NCI-H2107 treated with DMSO at 0.1 percent for 48 hours (cell line): ENCODE measurements around the gene SUPT4H1.
"Not testable (repeated sequence)": the region's sequence is repeated elsewhere in the genome, so short reads cannot be mapped to it uniquely, and the experiment has no call there.

ENCODE experiments used
- DNase-seq: peaks from one replicate; lab custom pipeline; 2025; ENCODE audit not compliant: unreplicated experiment; lab: John Stamatoyannopoulos, UW

The SUPT4H1 gene

GRCh38 chr17:58341861-58342475 lies 10.0 kb downstream of the SUPT4H1 start:
- no peak for DNase-seq

- not testable (repeated sequence) for DNase-seq
Measured at GRCh38 chr17:58341136-58341860, 10.7 kb downstream of the SUPT4H1 start.

- no peak for DNase-seq
Measured at GRCh38 chr17:58340405-58340876, 11.6 kb downstream of the SUPT4H1 start.

GRCh38 chr17:58339755-58340404 lies 12.1 kb downstream of the SUPT4H1 start:
- no peak for DNase-seq

- DNase-seq = no peak
Measured at GRCh38 chr17:58338841-58339754, 12.9 kb downstream of the SUPT4H1 start.

- no peak for DNase-seq
Measured at GRCh38 chr17:58338454-58338840, 13.6 kb downstream of the SUPT4H1 start.

GRCh38 chr17:58337600-58338453 lies 14.2 kb downstream of the SUPT4H1 start:
- no peak for DNase-seq

- no peak for DNase-seq
Measured at GRCh38 chr17:58337210-58337599, 14.8 kb downstream of the SUPT4H1 start.

GRCh38 chr17:58336456-58337209 lies 15.4 kb downstream of the SUPT4H1 start:
- peak; percentile 23 for DNase-seq

GRCh38 chr17:58335779-58336455 lies 16.1 kb downstream of the SUPT4H1 start:
- DNase-seq = peak; percentile 23

- no peak for DNase-seq
Measured at GRCh38 chr17:58335061-58335731, 16.8 kb downstream of the SUPT4H1 start.

- peak; percentile 17 for DNase-seq
Measured at GRCh38 chr17:58334661-58335060, 17.3 kb downstream of the SUPT4H1 start.

GRCh38 chr17:58334256-58334655 lies 17.7 kb downstream of the SUPT4H1 start:
- no peak for DNase-seq

- DNase-seq = no peak
Measured at GRCh38 chr17:58333736-58334207, 18.2 kb downstream of the SUPT4H1 start.

- no peak for DNase-seq
Measured at GRCh38 chr17:58332778-58333735, 18.9 kb downstream of the SUPT4H1 start.

GRCh38 chr17:58331815-58332777 lies 19.9 kb downstream of the SUPT4H1 start:
- DNase-seq = no peak
